NCI-H146 treated with DMSO at 0.1 percent for 48 hours (cell line): ENCODE measurements around the gene BCL11B.
"Not testable (repeated sequence)": the region's sequence is repeated elsewhere in the genome, so short reads cannot be mapped to it uniquely, and the experiment has no call there.

Source experiments
- DNase-seq: peaks from one replicate; lab custom pipeline; 2025; ENCODE audit not compliant: unreplicated experiment; lab: John Stamatoyannopoulos, UW

The BCL11B gene

GRCh38 chr14:99203080-99203479 is 68.9 kb downstream of the BCL11B start:
- DNase-seq: no peak

GRCh38 chr14:99202516-99202915 is 69.5 kb downstream of the BCL11B start:
- DNase-seq: no peak

GRCh38 chr14:99201351-99202073 is 70.5 kb downstream of the BCL11B start:
- DNase-seq: no peak

GRCh38 chr14:99200654-99201005 is 71.4 kb downstream of the BCL11B start:
- DNase-seq: no peak

- no peak for DNase-seq
These were observed 71.9 kb downstream of the BCL11B start for GRCh38 chr14:99199846-99200653.

GRCh38 chr14:99198746-99199502 is 73.1 kb downstream of the BCL11B start:
- DNase-seq: no peak

GRCh38 chr14:99196310-99196650 is 75.7 kb downstream of the BCL11B start:
- no peak for DNase-seq

- no peak for DNase-seq
These were observed 76.2 kb downstream of the BCL11B start for GRCh38 chr14:99195602-99196309.

GRCh38 chr14:99194736-99195135 is 77.3 kb downstream of the BCL11B start:
- DNase-seq: no peak

- DNase-seq: no peak
These were observed 77.9 kb downstream of the BCL11B start for GRCh38 chr14:99194136-99194535.

GRCh38 chr14:99192830-99193229 is 79.2 kb downstream of the BCL11B start:
- no peak for DNase-seq

GRCh38 chr14:99192028-99192621 is 79.9 kb downstream of the BCL11B start:
- DNase-seq: no peak

- no peak for DNase-seq
These were observed 80.5 kb downstream of the BCL11B start for GRCh38 chr14:99191395-99192027.

- DNase-seq: no peak
These were observed 81.2 kb downstream of the BCL11B start for GRCh38 chr14:99190696-99191394.

GRCh38 chr14:99189201-99189801 is 82.7 kb downstream of the BCL11B start:
- DNase-seq: no peak

- DNase-seq: no peak
These were observed 83.2 kb downstream of the BCL11B start for GRCh38 chr14:99188731-99189191.

GRCh38 chr14:99187858-99188257 is 84.1 kb downstream of the BCL11B start:
- no peak for DNase-seq

- DNase-seq: no peak
These were observed 84.9 kb downstream of the BCL11B start for GRCh38 chr14:99186956-99187690.

- not testable (repeated sequence) for DNase-seq
These were observed 85.7 kb downstream of the BCL11B start for GRCh38 chr14:99186336-99186735.
